BJ (cell line): Measurements from ENCODE around the gene ZBTB40. TPM values are rescaled to one million over a fixed set of nuclear protein-coding genes. Genes with fewer than 3 reads are reported as not detected.

Source experiments
- CTCF ChIA-PET: fragments of 350-600 bp; formaldehyde crosslinking; extraction: SDS; loops from one replicate; lab custom pipeline; 2021; ENCODE audit warnings: antibody characterized with exemption, inconsistent platforms; lab: Yijun Ruan, JAX
- POLR2A ChIA-PET: fragments of 300-600 bp; sonication (Branson Sonifier 250); formaldehyde crosslinking; extraction: SDS; loops from one replicate; lab custom pipeline; 2021; ENCODE audit warnings: antibody characterized with exemption; lab: Charles Lee
- DNase-seq: peaks from one replicate; pipeline ENCODE4 v3.0.0-alpha.2; 2011; ENCODE audit warnings: low read depth
- H3K27me3 ChIP-seq: 2 replicates; pipeline ENCODE4 v1.6.0; 2011; ENCODE audit warnings: low read length; ENCODE audit not compliant: control insufficient read depth, insufficient read depth
- H3K36me3 ChIP-seq: 2 replicates; pipeline ENCODE4 v1.5.1; 2011; ENCODE audit warnings: low read length; ENCODE audit not compliant: control insufficient read depth, insufficient read depth
- H3K4me3 ChIP-seq: 2 replicates; pipeline ENCODE4 v1.5.1; 2011; ENCODE audit warnings: low read depth, mild to moderate bottlenecking, control low read depth, low read length
- polyA plus RNA-seq: library from polyadenylated mRNA; depleted of rRNA; stranded (reverse); fragments of >200 nt; gene quantifications from 2 replicates; pipeline ENCODE4 v1.2.3, GENCODE V29; 2011
- TF ChIP-seq, protein P1 (sequence below): IDR thresholded peaks from 2 replicates; pipeline ENCODE4 v1.5.1; 2011; ENCODE audit warnings: low read depth, mild to moderate bottlenecking, control low read depth, inconsistent platforms, low read length, moderate library complexity; ENCODE audit not compliant: insufficient read depth

The ZBTB40 gene
- polyA plus RNA-seq, 1 experiment = 5.0 TPM

DNA sequence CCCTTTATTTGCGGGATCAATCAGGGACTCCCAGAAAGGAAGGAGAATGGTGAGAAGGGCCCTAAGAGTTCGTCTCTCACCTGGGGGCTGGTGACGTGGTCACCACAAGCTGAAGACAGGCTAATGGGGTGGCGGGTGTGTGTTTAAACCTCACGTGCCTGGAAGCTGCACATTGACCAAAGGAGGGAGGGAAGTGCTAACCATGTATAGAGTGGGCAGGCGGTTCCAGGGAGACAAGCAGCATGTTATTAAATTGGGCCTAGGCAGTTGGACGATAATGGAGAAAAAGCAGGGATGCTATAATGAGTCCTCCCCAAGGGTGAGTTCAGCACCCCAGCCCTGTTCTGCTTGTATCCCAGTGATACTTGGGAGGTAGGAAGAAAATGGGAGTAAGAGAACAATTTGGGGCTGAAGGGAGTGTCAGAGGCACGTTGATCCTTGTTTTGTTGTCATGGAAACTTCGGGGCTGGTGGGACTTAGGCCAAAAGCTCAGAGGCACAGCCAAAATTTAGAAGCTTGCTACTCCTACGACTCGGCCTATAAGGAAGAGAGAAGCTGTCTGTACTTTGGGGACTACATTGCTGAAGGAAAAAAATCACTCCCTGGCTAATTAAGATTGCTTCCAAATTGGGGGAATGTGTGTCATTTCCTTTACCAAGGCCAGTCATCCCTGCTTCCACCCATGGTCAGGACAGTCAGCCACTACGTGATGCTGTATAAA is 78.4 kb downstream of the ZBTB40 start:
- Histone ChIP-seq H3K36me3 (peaks cover 7% of the 10 kb centered on the region; the same call in 1 of the 2 replicates), H3K27me3 (no peaks in the 10 kb centered on the region), H3K4me3 (no peak overlapping the region)
- DNase-seq = peak; percentile 17
- ChIA-PET POLR2A (no interaction called here), CTCF (interaction anchor here (2.6 kb wide), 1 partner anchor 109 kb away, joined by 12 read pairs; no protein-coding TSS in a partner anchor)
- TF ChIP-seq, protein P1, sequence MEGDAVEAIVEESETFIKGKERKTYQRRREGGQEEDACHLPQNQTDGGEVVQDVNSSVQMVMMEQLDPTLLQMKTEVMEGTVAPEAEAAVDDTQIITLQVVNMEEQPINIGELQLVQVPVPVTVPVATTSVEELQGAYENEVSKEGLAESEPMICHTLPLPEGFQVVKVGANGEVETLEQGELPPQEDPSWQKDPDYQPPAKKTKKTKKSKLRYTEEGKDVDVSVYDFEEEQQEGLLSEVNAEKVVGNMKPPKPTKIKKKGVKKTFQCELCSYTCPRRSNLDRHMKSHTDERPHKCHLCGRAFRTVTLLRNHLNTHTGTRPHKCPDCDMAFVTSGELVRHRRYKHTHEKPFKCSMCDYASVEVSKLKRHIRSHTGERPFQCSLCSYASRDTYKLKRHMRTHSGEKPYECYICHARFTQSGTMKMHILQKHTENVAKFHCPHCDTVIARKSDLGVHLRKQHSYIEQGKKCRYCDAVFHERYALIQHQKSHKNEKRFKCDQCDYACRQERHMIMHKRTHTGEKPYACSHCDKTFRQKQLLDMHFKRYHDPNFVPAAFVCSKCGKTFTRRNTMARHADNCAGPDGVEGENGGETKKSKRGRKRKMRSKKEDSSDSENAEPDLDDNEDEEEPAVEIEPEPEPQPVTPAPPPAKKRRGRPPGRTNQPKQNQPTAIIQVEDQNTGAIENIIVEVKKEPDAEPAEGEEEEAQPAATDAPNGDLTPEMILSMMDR = no peak

DNA sequence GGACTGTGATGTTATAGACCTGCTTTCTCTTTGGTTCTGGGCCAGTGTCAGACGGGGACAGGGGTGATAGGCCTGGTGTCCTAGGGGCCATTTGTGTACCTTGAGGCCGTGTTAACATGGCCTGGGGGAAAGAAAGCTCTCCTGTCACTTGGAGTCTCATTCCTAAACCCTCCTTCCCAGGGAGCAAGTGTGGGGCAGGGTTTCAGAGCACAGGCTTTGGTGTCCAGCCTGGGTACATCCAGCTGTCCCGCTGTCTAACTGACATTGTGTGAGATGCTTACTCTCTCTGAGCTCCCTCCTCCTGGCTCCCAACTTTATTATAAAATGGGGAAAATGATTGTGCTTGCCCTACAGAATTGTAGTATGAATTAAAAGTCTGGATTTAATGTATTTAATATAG is 79.1 kb downstream of the ZBTB40 start:
- DNase-seq = no peak
- POLR2A ChIA-PET = no interaction called here
- Histone ChIP-seq H3K27me3 (no peaks in the 10 kb centered on the region), H3K4me3 (no peak overlapping the region), H3K36me3 (peaks cover 6% of the 10 kb centered on the region; the same call in 1 of the 2 replicates)
- TF ChIP-seq, protein P1 = no peak
- CTCF ChIA-PET = interaction anchor here (2.6 kb wide), 1 partner anchor 109 kb away, joined by 12 read pairs; no protein-coding TSS in a partner anchor

DNA sequence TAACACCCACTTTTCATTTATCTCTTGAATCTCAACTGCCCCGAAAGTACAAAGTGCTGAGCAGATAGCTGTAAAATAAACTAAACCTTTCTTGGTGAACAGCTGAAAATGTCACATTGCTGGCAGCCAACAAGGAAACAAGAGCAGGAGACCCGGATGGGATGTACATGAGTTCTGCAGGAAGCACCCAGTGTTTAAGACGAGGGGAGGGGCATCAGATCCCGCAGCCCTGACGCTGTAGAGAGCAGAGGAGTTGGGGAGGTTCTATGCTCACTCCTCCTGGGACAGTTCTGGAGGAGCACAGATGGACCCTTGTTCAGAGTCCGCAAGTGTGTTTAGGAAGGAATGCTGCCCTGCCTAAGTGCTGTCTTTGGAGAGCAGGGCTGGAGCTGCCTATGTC is 79.6 kb downstream of the ZBTB40 start:
- POLR2A ChIA-PET = no interaction called here
- H3K36me3 ChIP-seq = peaks cover 5% of the 10 kb centered on the region; the same call in 1 of the 2 replicates
- no peak for DNase-seq
- no peak overlapping the region for H3K4me3 ChIP-seq
- H3K27me3 ChIP-seq = no peaks in the 10 kb centered on the region
- CTCF ChIA-PET = interaction anchor here (1.0 to 2.6 kb wide), 2 partner anchors 110 to 111 kb away, joined by 3 to 12 read pairs; no protein-coding TSS in a partner anchor
- TF ChIP-seq, protein P1 = no peak

DNA sequence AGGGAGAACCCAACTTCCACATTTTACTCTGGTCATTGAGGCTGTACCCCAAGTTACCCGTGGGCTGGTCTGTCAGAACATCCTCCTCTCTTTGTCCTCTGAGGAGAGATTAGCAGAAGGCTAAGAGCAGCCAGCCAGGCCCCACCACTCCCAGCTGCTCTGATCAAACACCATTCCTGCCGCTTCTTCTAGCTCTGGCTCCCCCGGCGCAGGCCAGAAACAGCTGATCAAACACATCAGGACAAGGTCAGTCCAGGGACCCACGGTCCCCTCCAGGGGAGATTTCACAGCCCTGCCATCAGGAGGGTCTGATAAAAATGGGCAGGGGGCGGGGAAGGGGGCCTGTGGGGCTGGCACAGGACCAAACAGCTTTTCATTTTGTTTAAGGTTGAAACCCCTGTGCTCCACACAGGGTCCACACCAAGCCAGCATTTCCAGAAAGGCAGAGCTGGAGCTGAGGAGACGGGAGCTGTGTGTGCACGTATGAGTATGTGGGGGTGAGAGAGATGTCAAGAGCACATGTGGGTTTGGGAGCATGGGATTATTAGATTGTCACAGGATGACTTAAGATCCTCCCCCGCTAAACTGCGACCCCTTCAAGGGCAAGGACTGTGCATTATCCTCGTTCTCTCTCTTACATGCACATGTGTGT is 81.7 kb downstream of the ZBTB40 start:
- Histone ChIP-seq H3K4me3 (no peak overlapping the region), H3K27me3 (no peaks in the 10 kb centered on the region), H3K36me3 (0 out of 2 replicates have a peak, but pooled peaks cover 1% of the 10 kb centered on the region)
- CTCF ChIA-PET = interaction anchor here (0.6 to 1.4 kb wide), 3 partner anchors 113 to 171 kb away, joined by 3 to 4 read pairs (median 3); no protein-coding TSS in a partner anchor
- DNase-seq = no peak
- POLR2A ChIA-PET = no interaction called here
- TF ChIP-seq, protein P1 = no peak

DNA sequence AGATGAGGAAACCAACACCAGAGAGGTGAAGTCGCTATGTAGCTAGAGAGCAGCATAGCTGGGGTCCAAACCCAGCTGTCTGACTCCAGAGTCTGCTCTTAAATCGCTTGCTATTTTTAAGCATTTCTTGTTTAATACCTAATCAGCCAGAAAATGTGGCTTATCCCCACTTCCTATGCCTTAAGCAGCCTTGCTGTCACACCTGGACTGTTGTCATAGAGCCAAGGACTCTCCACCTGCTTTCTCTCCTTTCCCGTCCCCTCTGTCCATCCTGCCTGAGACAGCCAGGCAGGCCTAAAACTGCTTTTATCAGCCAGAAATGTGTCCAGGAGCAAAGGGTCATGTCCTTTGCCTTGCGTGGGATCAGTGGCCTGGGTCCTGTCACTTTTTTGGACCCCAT is 83.3 kb downstream of the ZBTB40 start:
- no peaks in the 10 kb centered on the region for H3K36me3 ChIP-seq
- TF ChIP-seq, protein P1 = no peak
- no peak overlapping the region for H3K4me3 ChIP-seq
- ChIA-PET POLR2A (no interaction called here), CTCF (no interaction called here)
- no peak for DNase-seq
- no peaks in the 10 kb centered on the region for H3K27me3 ChIP-seq
